ENCODE measurements around the gene TPCN2. TPM values are rescaled to one million over a fixed set of nuclear protein-coding genes. Genes with fewer than 3 reads are reported as not detected.

Gene TPCN2
- total and polyA plus RNA-seq, 2 of the 8 experiments (the other 6 are each of a cell fraction or from before 2014, with no cell fraction given), result 9.7 to 18.6 TPM

GRCh38 chr11:69107413-69107812 lies 58.7 kb downstream of the TPCN2 start:
- no peak for FAIRE-seq
- Histone ChIP-seq H3K36me3 (ENCODE audit: control insufficient read depth in 2 of 4, insufficient read depth in 4 of 4, low read length in 3 of 4) (no peaks in the 10 kb centered on the region), H2AK5ac (ENCODE audit: low read depth, low read length) (no peak overlapping the region), H3K23ac (ENCODE audit: insufficient read length) (no peak overlapping the region), H3K9ac (replicated peaks in 1 of 4; ENCODE audit: extremely low read depth in 1 of 4, low read depth in 3 of 4, low read length in 3 of 4) (no peak overlapping the region), H3K4me1 (replicated peaks in 1 of 4; ENCODE audit: control insufficient read depth in 3 of 4, insufficient read depth in 4 of 4, low read length in 3 of 4) (no peaks in the 10 kb centered on the region; a peak in 1 of 7 replicates), H3K4me2 (ENCODE audit: insufficient read depth in 1 of 2, low read depth in 2 of 2, low read length in 2 of 2) (no peak overlapping the region), H3K9me3 (ENCODE audit: insufficient read depth in 2 of 2, low read depth in 1 of 2, low read length in 1 of 2) (peaks cover 3 to 5% of the 10 kb centered on the region in 2 experiments; a peak in 1 of 4 replicates), H4K91ac (replicated peaks; ENCODE audit: insufficient read length, low read length) (peak overlapping the region; percentile 6), H4K20me1 (replicated peaks in 1 of 2; ENCODE audit: control insufficient read depth in 1 of 2, insufficient read depth in 2 of 2, low read length in 2 of 2) (peaks cover 0 to 6% of the 10 kb centered on the region in 2 experiments), H3K27ac (ENCODE audit: low read depth, low read length) (no peak overlapping the region), H2BK12ac (ENCODE audit: low read depth, low read length) (no peak overlapping the region), H3K4ac (replicated peaks; ENCODE audit: insufficient read length, low read depth, low read length) (no peak overlapping the region), H3K79me1 (ENCODE audit: low read depth, low read length) (no peaks in the 10 kb centered on the region), H4K8ac (ENCODE audit: extremely low read depth, insufficient read depth, low read length) (no peak overlapping the region), H2BK120ac (replicated peaks; ENCODE audit: low read depth, low read length) (no peak overlapping the region), H3K56ac (replicated peaks; ENCODE audit: insufficient read length, low read depth, low read length) (no peak overlapping the region), H2AFZ (ENCODE audit: low read length) (no peak overlapping the region), H3K79me2 (ENCODE audit: control insufficient read depth in 1 of 2, insufficient read depth in 2 of 2, low read length in 2 of 2) (no peaks in the 10 kb centered on the region), H2BK5ac (ENCODE audit: low read depth, low read length) (no peak overlapping the region), H3K27me3 (replicated peaks in 1 of 4; ENCODE audit: control insufficient read depth in 3 of 4, extremely low read depth in 1 of 4, insufficient read depth in 3 of 4, low read length in 3 of 4) (no peaks in the 10 kb centered on the region; a peak in 1 of 7 replicates), H3K23me2 (ENCODE audit: low read depth, low read length) (peaks cover 8% of the 10 kb centered on the region; the same call in 1 of the 2 replicates), H2BK15ac (ENCODE audit: low read length) (no peak overlapping the region), H3K14ac (ENCODE audit: insufficient read length) (no peak overlapping the region), H2BK20ac (ENCODE audit: low read length) (no peak overlapping the region), H4K5ac (ENCODE audit: insufficient read length, low read depth, low read length) (no peak overlapping the region), H3K4me3 (ENCODE audit: extremely low read depth in 1 of 4, insufficient read depth in 2 of 4, low read depth in 3 of 4, low read length in 4 of 4) (no peak overlapping the region), H3K18ac (ENCODE audit: extremely low read depth, low read length) (no peak overlapping the region)
- ChIA-PET POLR2A (ENCODE audit: partially characterized antibody) (interaction anchor here (0.8 kb wide), 1 partner anchor 539 kb away, joined by 3 read pairs; no protein-coding TSS in a partner anchor), CTCF (ENCODE audit: partially characterized antibody) (interaction anchor here (0.6 to 2.4 kb wide), 5 partner anchors 8 to 579 kb away, joined by 3 to 13 read pairs (median 3); no protein-coding TSS in a partner anchor)
- DNase-seq (ENCODE audit: low read depth in 1 of 2, low spot score in 2 of 2), result no peak
- TF ChIP-seq BRCA1 (IDR thresholded peaks at IDR 0.05; ENCODE audit: low read depth, low read length), result no peak
- TF ChIP-seq RBBP5 (IDR thresholded peaks at IDR 0.05; ENCODE audit: borderline replicate concordance, low read depth, low read length), result no peak
- no peak for TF ChIP-seq ATF3 (IDR thresholded peaks at IDR 0.05; ENCODE audit: insufficient read depth, low read depth, low read length)
- no peak for TF ChIP-seq SAP30 (IDR thresholded peaks at IDR 0.05; ENCODE audit: insufficient read depth, insufficient replicate concordance, low read length)
- no peak for TF ChIP-seq ATF2 (IDR thresholded peaks at IDR 0.05; ENCODE audit: low read length)
